SHP77 (cell line): ENCODE data around the gene UNKL.
A peak's percentile ranks its signal among the peaks of the same experiment; 100 is the strongest.

ENCODE experiments used
- DNase-seq, 2 experiments: peaks; one replicate each; lab custom pipeline; 2025; lab: John Stamatoyannopoulos, UW

The UNKL gene

GRCh38 chr16:1430759-1431496 lies 16.4 kb upstream of the UNKL start, which contains the start of gene PERCC1:
TSS of gene PERCC1 (plus strand) at chr16:1431078. CDS start at chr16:1432594, 1,516 bp downstream.
- DNase-seq, result peak; percentile 83

GRCh38 chr16:1430214-1430758 lies 15.8 kb upstream of the UNKL start:
- DNase-seq, result no peak

- DNase-seq, result no peak
Observed at GRCh38 chr16:1429631-1430030, 15.1 kb upstream of the UNKL start.

DNA sequence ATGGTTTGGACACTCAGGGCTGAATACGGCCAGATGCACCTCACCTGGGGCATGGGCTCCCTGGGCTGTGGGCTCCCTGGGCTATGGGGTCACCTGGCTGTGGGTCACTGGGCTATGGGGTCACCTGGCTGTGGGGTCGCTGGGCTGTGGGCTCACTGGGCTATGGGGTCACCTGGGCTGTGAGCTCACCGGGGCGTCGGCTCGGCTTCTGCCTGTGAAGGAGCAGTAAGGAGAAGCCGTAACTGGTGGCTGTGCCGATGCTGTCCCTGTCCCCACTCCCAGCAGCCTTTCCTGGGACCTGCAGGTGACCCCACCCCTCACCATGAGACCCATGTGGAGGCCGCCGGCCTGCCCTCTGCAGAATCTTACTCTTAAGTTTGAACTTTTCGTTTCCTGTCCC lies 14.5 kb upstream of the UNKL start:
- DNase-seq, result no peak

DNA sequence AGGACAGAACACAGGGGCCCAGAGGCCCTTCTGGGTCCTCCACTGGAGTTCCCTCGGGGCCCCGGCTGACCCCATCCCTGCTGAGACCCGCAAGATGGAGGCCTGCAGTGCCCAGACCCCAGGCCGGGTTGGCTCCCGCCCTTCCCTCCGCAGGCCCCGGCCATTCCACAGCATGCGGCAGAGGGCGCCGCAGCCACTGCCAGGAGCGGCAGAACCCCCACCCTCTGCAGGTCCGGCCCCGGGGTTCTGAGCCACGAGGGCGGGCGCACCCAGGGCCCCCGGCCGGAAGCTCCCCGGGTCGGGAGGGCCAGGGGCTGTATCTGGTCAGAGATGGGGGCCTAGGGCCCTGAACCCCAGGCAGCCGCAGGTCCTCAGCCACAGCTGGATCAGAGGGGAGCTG lies 14.0 kb upstream of the UNKL start:
- DNase-seq, result no peak

DNA sequence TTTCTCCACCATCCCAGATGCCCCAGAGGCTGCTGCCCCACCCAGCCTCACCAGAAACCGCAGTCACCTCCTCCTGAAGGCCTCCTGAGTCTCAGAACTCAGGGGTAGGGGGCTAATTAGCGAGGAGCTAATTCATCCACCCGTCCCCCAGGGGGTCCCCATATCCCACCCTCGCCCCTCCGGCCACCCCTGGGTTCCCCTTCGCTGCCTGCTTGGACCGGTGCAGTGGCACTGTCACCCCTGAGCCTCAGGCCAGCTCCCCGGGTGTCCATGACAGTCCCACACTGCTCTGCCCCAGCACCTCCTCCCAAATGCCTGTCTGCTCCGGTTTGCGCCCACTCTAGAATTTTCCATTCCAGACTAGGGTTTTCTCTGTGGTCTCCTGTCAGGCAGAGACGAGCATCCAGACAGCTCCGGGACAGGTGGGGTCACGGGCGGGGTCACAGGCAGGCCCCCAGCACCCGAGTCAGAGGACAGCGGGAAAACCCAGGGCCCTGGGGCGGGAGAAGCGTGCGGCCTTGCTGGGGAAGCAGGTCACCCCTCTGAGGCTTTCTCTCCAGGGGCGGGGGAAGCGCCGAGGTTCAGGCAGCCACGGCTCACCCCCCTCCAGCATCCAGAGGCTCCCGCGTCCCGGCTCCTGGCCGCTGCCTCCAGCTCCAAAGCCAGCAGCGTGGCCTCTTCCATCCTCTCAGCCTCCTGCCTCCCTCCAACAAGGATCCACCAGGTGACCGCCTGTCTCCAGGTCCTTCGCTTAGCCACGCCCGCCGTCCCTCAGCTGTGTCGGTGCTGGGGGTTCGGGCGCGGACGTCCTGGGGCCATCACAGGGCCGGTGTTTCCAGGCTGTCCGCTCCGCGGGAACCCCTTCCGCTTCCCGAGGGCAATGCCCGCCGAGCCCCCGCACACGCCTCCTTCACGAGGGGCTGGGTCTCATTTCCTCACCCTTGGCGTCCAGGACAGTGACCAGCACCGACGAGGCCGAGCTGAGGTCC lies 13.3 kb upstream of the UNKL start:
- no peak for DNase-seq

GRCh38 chr16:1426734-1427471 lies 12.4 kb upstream of the UNKL start:
- DNase-seq, result no peak

- no peak for DNase-seq
Observed at GRCh38 chr16:1425616-1426370, 11.3 kb upstream of the UNKL start.

GRCh38 chr16:1424028-1424427 lies 9.5 kb upstream of the UNKL start:
- no peak for DNase-seq

DNA sequence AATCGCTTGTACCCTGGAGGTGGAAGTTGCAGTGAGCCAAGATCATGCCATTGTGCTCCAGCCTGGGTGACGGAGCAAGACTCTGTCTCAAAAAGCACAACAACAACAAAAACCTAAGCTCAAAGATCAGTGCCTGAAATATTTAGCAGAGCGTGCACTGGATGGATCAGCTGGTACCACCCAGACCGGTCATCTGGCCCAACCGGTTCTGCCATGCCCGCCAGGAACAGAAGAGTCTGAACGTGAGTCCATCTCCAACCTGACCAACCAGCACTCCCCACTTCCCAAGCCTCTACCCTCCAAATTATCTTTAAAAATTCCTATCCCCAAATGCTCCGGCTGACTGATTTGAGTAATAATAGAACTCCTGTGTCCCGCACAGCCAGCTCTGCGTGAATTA lies 7.6 kb upstream of the UNKL start:
- no peak for DNase-seq

- DNase-seq, result no peak
Observed at GRCh38 chr16:1420111-1420539, 5.6 kb upstream of the UNKL start.

DNA sequence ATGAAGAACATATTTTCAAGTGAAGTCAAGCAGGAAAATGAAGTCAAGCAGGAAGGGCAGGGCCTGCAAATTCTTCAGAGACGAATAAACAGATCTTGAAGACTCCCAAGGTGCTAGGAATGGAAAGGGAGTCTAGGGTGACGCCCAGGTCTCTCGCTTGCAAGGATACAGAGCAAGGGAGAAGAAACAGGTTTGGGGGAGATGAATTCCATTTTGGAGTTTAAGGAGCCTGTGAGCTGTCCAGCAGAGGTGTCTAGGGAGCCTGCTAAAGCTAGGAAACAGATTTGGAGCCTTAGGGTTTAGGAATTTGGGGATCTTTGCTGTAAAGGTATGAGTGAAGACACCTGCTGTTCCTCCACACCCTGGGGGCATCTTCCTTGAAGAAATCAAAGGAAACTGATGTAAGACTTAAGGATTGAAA lies 2.0 kb upstream of the UNKL start:
- no peak for DNase-seq

DNA sequence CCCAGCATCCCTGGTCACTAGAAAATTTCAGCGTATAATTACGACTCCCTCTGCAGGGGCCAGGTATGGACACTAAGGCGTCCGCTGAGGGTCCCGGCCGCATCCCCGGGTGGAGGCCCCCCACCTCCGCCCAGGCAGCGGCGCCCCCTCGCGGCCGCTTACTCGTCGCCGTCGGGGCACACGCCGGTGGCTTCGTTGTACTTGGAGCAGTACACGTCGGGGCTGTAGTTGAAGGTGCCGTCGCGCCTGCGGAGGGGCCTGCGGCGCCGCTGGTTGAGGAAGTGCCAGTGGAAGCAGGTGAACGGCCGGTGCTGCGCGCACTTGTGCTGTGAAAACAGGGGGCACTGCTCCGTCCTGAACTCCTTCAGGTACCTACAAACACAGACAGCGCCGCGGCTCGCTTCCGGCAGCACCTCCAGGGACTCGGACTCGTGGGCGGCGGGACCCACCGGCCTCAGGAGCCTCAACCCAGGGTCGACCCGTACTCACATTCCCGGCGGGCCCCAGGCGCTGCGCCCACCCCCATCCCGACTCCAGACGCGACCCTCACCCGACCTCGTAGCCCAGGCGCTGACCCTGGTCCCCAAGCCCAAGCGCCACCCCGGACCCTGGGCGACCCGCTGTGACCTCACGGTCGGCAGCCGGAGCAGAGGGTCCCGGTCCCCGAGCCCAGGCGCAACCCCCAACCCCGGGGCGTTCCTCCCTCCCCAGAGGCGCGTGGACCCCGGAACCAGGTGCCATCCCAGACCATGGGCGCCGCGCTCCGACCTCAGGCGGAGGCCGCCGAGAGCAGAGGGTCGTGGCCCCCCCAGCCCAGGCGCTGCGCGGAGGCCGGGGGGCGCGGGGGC lies 596 bp downstream of the UNKL start:
- DNase-seq, result peak; percentile 27 to 51

GRCh38 chr16:1412847-1413246 lies 1.7 kb downstream of the UNKL start:
- no peak for DNase-seq

GRCh38 chr16:1408171-1408837 lies 6.2 kb downstream of the UNKL start:
- DNase-seq, result peak; percentile 67 to 85

DNA sequence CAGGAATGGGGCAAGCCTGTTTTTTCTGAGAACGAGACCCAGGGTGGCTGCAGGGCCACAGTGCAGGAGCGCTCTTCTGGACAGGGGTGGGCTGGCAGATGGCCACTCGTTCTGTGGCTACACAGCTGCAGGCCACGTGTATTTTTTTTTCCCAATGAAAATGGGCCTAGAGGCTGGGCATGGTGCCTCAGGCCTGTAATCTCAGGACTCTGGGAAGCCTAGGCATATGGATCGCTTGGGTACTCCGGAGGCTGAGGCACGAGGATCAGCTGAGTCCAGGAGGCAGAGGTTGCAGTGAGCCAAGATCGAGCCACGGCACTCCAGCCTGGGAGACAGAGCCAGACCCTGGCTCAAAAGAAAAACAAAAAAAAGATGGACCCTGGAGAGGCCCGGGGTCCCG lies 6.8 kb downstream of the UNKL start:
- no peak for DNase-seq

- no peak for DNase-seq
Observed at GRCh38 chr16:1403733-1404132, 10.8 kb downstream of the UNKL start.

- no peak for DNase-seq
Observed at GRCh38 chr16:1403036-1403435, 11.5 kb downstream of the UNKL start.

GRCh38 chr16:1401758-1402154 lies 12.7 kb downstream of the UNKL start:
- no peak for DNase-seq
